ENCODE results near the gene DHX58.

DNA sequence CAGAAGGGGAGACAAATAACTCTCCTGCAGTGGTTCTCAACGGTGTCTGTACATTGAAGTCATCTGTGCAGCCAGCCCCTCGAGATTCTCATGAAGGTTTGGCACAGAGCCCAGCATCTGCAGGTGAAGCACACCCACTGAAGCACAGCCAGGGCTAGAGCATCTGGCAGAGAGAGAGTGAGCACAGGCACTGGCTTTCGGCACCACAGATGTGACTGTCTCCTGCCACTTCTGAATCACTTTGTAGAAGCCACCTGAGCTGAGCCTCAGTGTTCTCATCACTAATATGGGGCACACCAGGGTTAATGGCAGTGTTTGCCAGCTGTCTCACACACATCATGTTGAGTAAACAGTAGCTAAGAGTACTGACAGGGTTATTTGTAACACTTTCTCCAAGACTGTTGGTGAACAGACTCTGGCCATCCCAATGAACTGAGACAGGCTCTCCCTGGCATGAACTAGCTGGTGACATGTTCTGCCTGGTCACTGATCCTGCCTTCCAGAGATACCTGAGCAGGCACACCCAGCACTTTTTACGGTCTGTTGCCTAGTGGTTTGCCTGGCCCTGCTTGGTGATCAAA, 21.0 kb upstream of the DHX58 start:
- TF ChIP-seq, protein P1, sequence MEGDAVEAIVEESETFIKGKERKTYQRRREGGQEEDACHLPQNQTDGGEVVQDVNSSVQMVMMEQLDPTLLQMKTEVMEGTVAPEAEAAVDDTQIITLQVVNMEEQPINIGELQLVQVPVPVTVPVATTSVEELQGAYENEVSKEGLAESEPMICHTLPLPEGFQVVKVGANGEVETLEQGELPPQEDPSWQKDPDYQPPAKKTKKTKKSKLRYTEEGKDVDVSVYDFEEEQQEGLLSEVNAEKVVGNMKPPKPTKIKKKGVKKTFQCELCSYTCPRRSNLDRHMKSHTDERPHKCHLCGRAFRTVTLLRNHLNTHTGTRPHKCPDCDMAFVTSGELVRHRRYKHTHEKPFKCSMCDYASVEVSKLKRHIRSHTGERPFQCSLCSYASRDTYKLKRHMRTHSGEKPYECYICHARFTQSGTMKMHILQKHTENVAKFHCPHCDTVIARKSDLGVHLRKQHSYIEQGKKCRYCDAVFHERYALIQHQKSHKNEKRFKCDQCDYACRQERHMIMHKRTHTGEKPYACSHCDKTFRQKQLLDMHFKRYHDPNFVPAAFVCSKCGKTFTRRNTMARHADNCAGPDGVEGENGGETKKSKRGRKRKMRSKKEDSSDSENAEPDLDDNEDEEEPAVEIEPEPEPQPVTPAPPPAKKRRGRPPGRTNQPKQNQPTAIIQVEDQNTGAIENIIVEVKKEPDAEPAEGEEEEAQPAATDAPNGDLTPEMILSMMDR (tag by site-specific recombination; IDR thresholded peaks at IDR 0.05) = no peak
- TF ChIP-seq ZNF302 (tag by site-specific recombination; IDR thresholded peaks at IDR 0.05; ENCODE audit: low read depth) (no peak), SP2 (tag by site-specific recombination; IDR thresholded peaks at IDR 0.05) (no peak), ZNF324 (tag by site-specific recombination; IDR thresholded peaks at IDR 0.05) (0 out of 2 replicates have a peak, but pooled peaks have one; percentile 10), ZNF521 (tag by site-specific recombination; IDR thresholded peaks at IDR 0.05) (no peak), ZNF184 (tag by site-specific recombination; IDR thresholded peaks at IDR 0.05) (no peak), PRDM2 (tag by site-specific recombination; IDR thresholded peaks at IDR 0.05; ENCODE audit: borderline replicate concordance) (no peak), MYNN (tag by site-specific recombination; IDR thresholded peaks at IDR 0.05; ENCODE audit: borderline replicate concordance) (no peak), ZNF645 (tag by site-specific recombination; IDR thresholded peaks at IDR 0.05) (no peak), ZBTB17 (tag by site-specific recombination; IDR thresholded peaks at IDR 0.05) (peak; percentile 70; the same call in 1 of the 2 replicates), ZSCAN30 (tag by site-specific recombination; IDR thresholded peaks at IDR 0.05) (no peak), ZFP3 (tag by site-specific recombination; IDR thresholded peaks at IDR 0.05; ENCODE audit: low read depth) (no peak), BCL11B (tag by site-specific recombination; IDR thresholded peaks at IDR 0.05; ENCODE audit: low read depth) (no peak)
